ENCODE data around the gene P2RX1. TPM values are rescaled to one million over a fixed set of nuclear protein-coding genes. Genes with fewer than 3 reads are reported as not detected.

P2RX1 gene
- polyA plus RNA-seq, 3 donors: 22.9 to 117 (median 33.8) TPM

- no peak overlapping the region for H3K4me3 ChIP-seq (replicated peaks in 1 of 3; ENCODE audit: low read depth in 2 of 3, low read length in 3 of 3)
- no peak overlapping the region for H2AFZ ChIP-seq (ENCODE audit: insufficient read depth, low read depth, low read length, poor library complexity, severe bottlenecking)
- H3K9me3 Mint-ChIP-seq: peaks cover 0 to 3% (median 0%) of the 10 kb centered on the region in 7 donors
- H3K79me2 ChIP-seq (ENCODE audit: insufficient read depth, low read length): no peaks in the 10 kb centered on the region
- no peak for TF ChIP-seq CTCF (IDR thresholded peaks at IDR 0.05)
- H3K27ac Mint-ChIP-seq: peak overlapping the region in 1 of 7 donors; percentile 32
- H3K4me2 ChIP-seq (replicated peaks; ENCODE audit: extremely low read depth, low read length, poor library complexity, severe bottlenecking): no peak overlapping the region
- no peaks in the 10 kb centered on the region for H3K4me1 ChIP-seq (ENCODE audit: control insufficient read depth in 1 of 2, insufficient read depth in 2 of 2, low read length in 2 of 2)
- peaks cover 0 to 3% (median 0%) of the 10 kb centered on the region in 3 donors for H3K27me3 Mint-ChIP-seq (ENCODE audit: low read depth in 3 of 3)
- no peaks in the 10 kb centered on the region for H3K27me3 ChIP-seq (ENCODE audit: control insufficient read depth in 2 of 2, insufficient read depth in 2 of 2, low read length in 2 of 2)
- DNase-seq: no peak
- H3K4me3 Mint-ChIP-seq: no peak overlapping the region
- no peaks in the 10 kb centered on the region for H3K4me1 Mint-ChIP-seq
- peaks cover 49 to 83% of the 10 kb centered on the region in 2 donors for H3K36me3 ChIP-seq (replicated peaks in 1 of 2; ENCODE audit: control insufficient read depth in 1 of 2, insufficient read depth in 2 of 2, low read length in 2 of 2)
- no peak overlapping the region for H3K27ac ChIP-seq (ENCODE audit: low read depth in 1 of 2, low read length in 2 of 2)
- H3K9me3 ChIP-seq (replicated peaks in 1 of 2; ENCODE audit: control insufficient read depth in 1 of 2, insufficient read depth in 1 of 2, low read length in 2 of 2): no peaks in the 10 kb centered on the region
- peaks cover 52 to 89% of the 10 kb centered on the region in 2 donors for H3K36me3 Mint-ChIP-seq
- 95% methylated on average over 14 of the region's 16 CpGs for WGBS (ENCODE audit: insufficient coverage)
- H4K20me1 ChIP-seq (ENCODE audit: insufficient read depth, low read length): no peaks in the 10 kb centered on the region
- no peak overlapping the region for H3K9ac ChIP-seq (ENCODE audit: insufficient read depth, low read length, poor library complexity, severe bottlenecking)
- intact Hi-C loops (cut with micrococcal nuclease): loop anchor here in 1 of 2 donors (5.0 kb wide), 1 partner anchor 84 kb away; no protein-coding TSS in a partner anchor
These were observed 12.1 kb upstream of the P2RX1 start for GRCh38 chr17:3928406-3928805.

GRCh38 chr17:3927628-3928340 lies 11.5 kb upstream of the P2RX1 start:
- Mint-ChIP-seq H3K4me3 (no peak overlapping the region), H3K27ac (peak overlapping the region in 3 of 7 donors; percentile 32 to 57 (median 46)), H3K9me3 (peaks cover 0 to 3% (median 0%) of the 10 kb centered on the region in 7 donors), H3K27me3 (ENCODE audit: low read depth in 3 of 3) (peaks cover 0 to 3% (median 0%) of the 10 kb centered on the region in 3 donors), H3K4me1 (no peaks in the 10 kb centered on the region), H3K36me3 (peaks cover 50 to 84% of the 10 kb centered on the region in 2 donors)
- H2AFZ ChIP-seq (ENCODE audit: insufficient read depth, low read depth, low read length, poor library complexity, severe bottlenecking): no peak overlapping the region
- no peaks in the 10 kb centered on the region for H3K27me3 ChIP-seq (ENCODE audit: control insufficient read depth in 2 of 2, insufficient read depth in 2 of 2, low read length in 2 of 2)
- intact Hi-C loops (cut with micrococcal nuclease): loop anchor here in 1 of 2 donors (5.0 kb wide), 1 partner anchor 85 kb away; no protein-coding TSS in a partner anchor
- no peaks in the 10 kb centered on the region for H4K20me1 ChIP-seq (ENCODE audit: insufficient read depth, low read length)
- no peak for DNase-seq
- WGBS (ENCODE audit: insufficient coverage): 92% methylated on average over 12 of the region's 15 CpGs
- no peak for TF ChIP-seq CTCF (IDR thresholded peaks at IDR 0.05)
- no peak overlapping the region for H3K9ac ChIP-seq (ENCODE audit: insufficient read depth, low read length, poor library complexity, severe bottlenecking)
- no peak overlapping the region for H3K27ac ChIP-seq (ENCODE audit: low read depth in 1 of 2, low read length in 2 of 2)
- no peaks in the 10 kb centered on the region for H3K79me2 ChIP-seq (ENCODE audit: insufficient read depth, low read length)
- H3K4me3 ChIP-seq (replicated peaks in 1 of 3; ENCODE audit: low read depth in 2 of 3, low read length in 3 of 3): no peak overlapping the region
- H3K4me2 ChIP-seq (replicated peaks; ENCODE audit: extremely low read depth, low read length, poor library complexity, severe bottlenecking): no peak overlapping the region
- peaks cover 49 to 81% of the 10 kb centered on the region in 2 donors for H3K36me3 ChIP-seq (replicated peaks in 1 of 2; ENCODE audit: control insufficient read depth in 1 of 2, insufficient read depth in 2 of 2, low read length in 2 of 2)
- H3K4me1 ChIP-seq (ENCODE audit: control insufficient read depth in 1 of 2, insufficient read depth in 2 of 2, low read length in 2 of 2): no peaks in the 10 kb centered on the region
- H3K9me3 ChIP-seq (replicated peaks in 1 of 2; ENCODE audit: control insufficient read depth in 1 of 2, insufficient read depth in 1 of 2, low read length in 2 of 2): no peaks in the 10 kb centered on the region

Measured in CD14-positive monocyte (primary cell).